ENCODE data around the gene HES3.

DNA sequence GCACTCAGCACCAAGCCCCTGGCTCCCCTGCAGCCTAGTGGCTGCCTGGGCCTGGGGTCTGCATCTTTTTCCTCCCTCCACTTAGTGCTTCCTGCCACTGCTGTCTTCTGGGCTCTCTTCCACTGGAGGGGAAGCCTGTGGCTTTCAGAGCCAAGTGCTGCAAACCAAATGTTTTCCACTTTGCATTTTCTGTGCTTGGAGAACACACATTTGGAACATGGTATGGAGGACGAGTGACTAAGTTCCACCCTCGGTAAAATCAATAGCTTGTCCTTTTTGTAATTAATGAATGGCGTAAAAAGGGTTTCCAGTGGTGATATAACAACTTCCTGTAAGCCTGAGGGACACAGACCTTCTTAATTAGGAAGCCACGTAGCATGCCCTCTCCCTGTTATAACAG is 27.0 kb downstream of the HES3 start:
- TF ChIP-seq POLR2A (IDR thresholded peaks at IDR 0.05) (no peak), CTCF (IDR thresholded peaks at IDR 0.05) (no peak)
